Stomach (tissue), 19 donors: ENCODE data around the gene DEFB112. TPM values are rescaled to one million over a fixed set of nuclear protein-coding genes. Genes with fewer than 3 reads are reported as not detected.

Experiments used
- DNase-seq, 2 donors: peaks; one replicate each; pipeline versions ENCODE4 v3.0.0 to v3.0.0-alpha.2; 2013 to 2019
- H3K27ac ChIP-seq, 5 donors: fragments of 200-600 bp in 4 of 5; sonication (generic) in 4 of 5; one replicate each; pipeline ENCODE4 v1.5.1; 2013 to 2019; ENCODE audit warnings: mild to moderate bottlenecking in 1 of 5, moderate library complexity in 1 of 5
- H3K27me3 ChIP-seq, 3 donors: fragments of 200-600 bp; sonication (generic); one replicate each; pipeline ENCODE4 v1.5.1; 2017 to 2019; ENCODE audit warnings: mixed run types in 1 of 3
- H3K36me3 ChIP-seq, 4 donors: fragments of 200-600 bp; sonication (generic); 1 replicate in 3 of 4; 2 replicates in 1 of 4; pipeline ENCODE4 v1.5.1; 2016 to 2019
- H3K4me1 ChIP-seq, 4 donors: fragments of 200-600 bp; sonication (generic); one replicate each; pipeline ENCODE4 v1.5.1; 2016 to 2019
- H3K4me3 ChIP-seq, 4 donors: fragments of 200-600 bp; sonication (generic) in 3 of 4; one replicate each; pipeline ENCODE4 v1.5.1; 2016 to 2019; ENCODE audit warnings: mild to moderate bottlenecking in 1 of 4
- H3K9me3 ChIP-seq, 4 donors: fragments of 200-600 bp; sonication (generic); one replicate each; pipeline ENCODE4 v1.5.1; 2016 to 2019
- EP300 ChIP-seq: sonication (generic); formaldehyde crosslinking; IDR thresholded peaks from one replicate; pipeline ENCODE4 v1.6.1; 2017; ENCODE audit warnings: antibody characterized with exemption
- POLR2A ChIP-seq, 4 donors: fragments of 450-650 bp; IDR thresholded peaks; one replicate each; pipeline ENCODE4 v1.6.1; 2016; ENCODE audit warnings: antibody characterized with exemption in 4 of 4, control low read depth in 2 of 4, mild to moderate bottlenecking in 1 of 4, moderate library complexity in 1 of 4
- POLR2AphosphoS5 ChIP-seq, 3 donors: sonication (generic); formaldehyde crosslinking; IDR thresholded peaks; one replicate each; pipeline ENCODE4 v1.6.1; 2016; ENCODE audit warnings: antibody characterized with exemption in 3 of 3
- WGBS, 5 donors: extraction: QIAGEN DNeasy Blood & Tissue Kit in 3 of 5; methylation state at CpG; one replicate each; pipeline versions ENCODE4 v1.1.5 to v1.1.7; 2013 to 2018; 5-methylcytosine and 5-hydroxymethylcytosine counted together
- intact Hi-C: fragments of 100-400 bp; cut with DNase I; formaldehyde crosslinking; loops from one replicate; pipeline ENCODE4 v1.15.1; 2023; ENCODE audit warnings: low total_unique reads
- long read RNA-seq, 10 donors: transcript quantifications; one replicate each; lab custom pipeline, GENCODE V29; 2026
- polyA plus RNA-seq, 3 donors: library from polyadenylated mRNA; stranded (reverse); fragments of 200-250 nt; gene quantifications; one replicate each; pipeline ENCODE4 v1.2.3, GENCODE V29; 2013
- total RNA-seq, 5 donors: library from RNA; depleted of rRNA; stranded (reverse); fragments of >200 nt; gene quantifications; one replicate each; pipeline versions ENCODE4 v1.1.0 to v1.2.3, GENCODE V29; 2014 to 2016
- TF ChIP-seq, protein P1 (sequence below), 7 experiments: fragments of 450-650 bp in 4 of 7; fragments of 200-600 bp in 3 of 7; sonication (generic) in 3 of 7; IDR thresholded peaks; one replicate each; pipeline ENCODE4 v1.5.1; 2016 to 2019; ENCODE audit warnings: antibody characterized with exemption in 7 of 7, control low read depth in 2 of 7, mild to moderate bottlenecking in 1 of 7
- donor health status: healthy with polysubstance abuse.
- donor health status: Bipolar disorder and iron deficiency.
- donor health status: healthy.

DEFB112 gene, protein sequence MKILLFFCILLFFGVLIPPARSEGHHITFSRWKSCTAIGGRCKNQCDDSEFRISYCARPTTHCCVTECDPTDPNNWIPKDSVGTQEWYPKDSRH
- not detected for total RNA-seq
- polyA plus RNA-seq = not detected
- long read RNA-seq, donor 1 = 0 reads
- long read RNA-seq, donor 2 = 0 reads
- long read RNA-seq, donor 3 = 0 reads
- long read RNA-seq, donor 4 = 0 reads
- long read RNA-seq, donor 5 = 0 reads
- long read RNA-seq, donor 6 = 0 reads
- long read RNA-seq, donor 7 = 0 reads
- long read RNA-seq, donor 8 = 0 reads
- long read RNA-seq, donor 9 = 0 reads
- long read RNA-seq, donor 10 = 0 reads

DNA sequence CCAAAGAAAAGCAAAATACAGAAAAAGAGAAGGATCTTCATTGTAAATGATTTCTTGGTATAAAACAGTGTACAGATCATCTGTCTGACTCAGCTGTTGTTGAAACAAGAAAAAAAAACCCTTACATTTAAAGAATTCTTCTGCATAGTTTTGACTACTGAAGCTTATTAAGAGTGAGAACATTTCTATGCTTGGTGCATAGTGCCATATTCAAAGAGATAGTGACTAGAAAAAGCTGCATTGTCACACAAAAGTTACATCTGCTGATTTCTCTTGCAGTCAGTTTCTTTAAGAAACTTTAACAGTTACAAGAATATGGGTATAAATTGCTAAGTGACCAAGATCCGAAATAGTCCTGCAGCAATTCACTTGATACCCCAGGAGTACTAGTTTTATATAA, at the start of gene DEFB112:
Gene DEFB112, minus strand, starts transcription at position 101 of the 400 bp plus-strand sequence. Its CDS starts 60 bp downstream, at position 41.
- H3K27me3 ChIP-seq = peaks cover 0 to 5% (median 0%) of the 10 kb centered on the region in 3 donors
- no peaks in the 10 kb centered on the region for H3K4me1 ChIP-seq
- DNase-seq = no peak
- H3K27ac ChIP-seq = no peak within 1 kb of the TSS
- H3K4me3 ChIP-seq = no peak within 1 kb of the TSS
- 63 to 84% (median 72%) methylated on average over 1 of the region's 1 CpG for WGBS, 5 donors
- TF ChIP-seq POLR2AphosphoS5 (IDR thresholded peaks at IDR 0.05) (no peak), EP300 (no peak), POLR2A (IDR thresholded peaks at IDR 0.05) (no peak)
- TF ChIP-seq, protein P1, sequence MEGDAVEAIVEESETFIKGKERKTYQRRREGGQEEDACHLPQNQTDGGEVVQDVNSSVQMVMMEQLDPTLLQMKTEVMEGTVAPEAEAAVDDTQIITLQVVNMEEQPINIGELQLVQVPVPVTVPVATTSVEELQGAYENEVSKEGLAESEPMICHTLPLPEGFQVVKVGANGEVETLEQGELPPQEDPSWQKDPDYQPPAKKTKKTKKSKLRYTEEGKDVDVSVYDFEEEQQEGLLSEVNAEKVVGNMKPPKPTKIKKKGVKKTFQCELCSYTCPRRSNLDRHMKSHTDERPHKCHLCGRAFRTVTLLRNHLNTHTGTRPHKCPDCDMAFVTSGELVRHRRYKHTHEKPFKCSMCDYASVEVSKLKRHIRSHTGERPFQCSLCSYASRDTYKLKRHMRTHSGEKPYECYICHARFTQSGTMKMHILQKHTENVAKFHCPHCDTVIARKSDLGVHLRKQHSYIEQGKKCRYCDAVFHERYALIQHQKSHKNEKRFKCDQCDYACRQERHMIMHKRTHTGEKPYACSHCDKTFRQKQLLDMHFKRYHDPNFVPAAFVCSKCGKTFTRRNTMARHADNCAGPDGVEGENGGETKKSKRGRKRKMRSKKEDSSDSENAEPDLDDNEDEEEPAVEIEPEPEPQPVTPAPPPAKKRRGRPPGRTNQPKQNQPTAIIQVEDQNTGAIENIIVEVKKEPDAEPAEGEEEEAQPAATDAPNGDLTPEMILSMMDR (IDR thresholded peaks at IDR 0.05) = no peak
- H3K9me3 ChIP-seq = no peaks in the 10 kb centered on the region
- no peaks in the 10 kb centered on the region for H3K36me3 ChIP-seq
- intact Hi-C loops = no loop called here

- H3K27me3 ChIP-seq = peaks cover 0 to under 1% (median 0%) of the 10 kb centered on the region in 3 donors
- no peaks in the 10 kb centered on the region for H3K9me3 ChIP-seq
- DNase-seq = no peak
- H3K4me3 ChIP-seq = no peak overlapping the region
- 36 to 55% (median 44%) methylated on average over 2 of the region's 2 CpGs for WGBS, 5 donors
- intact Hi-C loops = no loop called here
- TF ChIP-seq EP300 (no peak), POLR2AphosphoS5 (IDR thresholded peaks at IDR 0.05) (no peak), POLR2A (IDR thresholded peaks at IDR 0.05) (no peak)
- TF ChIP-seq, protein P1 (IDR thresholded peaks at IDR 0.05) = no peak
- H3K36me3 ChIP-seq = no peaks in the 10 kb centered on the region
- no peak overlapping the region for H3K27ac ChIP-seq
- H3K4me1 ChIP-seq = no peaks in the 10 kb centered on the region
Observed at GRCh38 chr6:50098641-50098993, 48.9 kb upstream of the DEFB112 start.

DNA sequence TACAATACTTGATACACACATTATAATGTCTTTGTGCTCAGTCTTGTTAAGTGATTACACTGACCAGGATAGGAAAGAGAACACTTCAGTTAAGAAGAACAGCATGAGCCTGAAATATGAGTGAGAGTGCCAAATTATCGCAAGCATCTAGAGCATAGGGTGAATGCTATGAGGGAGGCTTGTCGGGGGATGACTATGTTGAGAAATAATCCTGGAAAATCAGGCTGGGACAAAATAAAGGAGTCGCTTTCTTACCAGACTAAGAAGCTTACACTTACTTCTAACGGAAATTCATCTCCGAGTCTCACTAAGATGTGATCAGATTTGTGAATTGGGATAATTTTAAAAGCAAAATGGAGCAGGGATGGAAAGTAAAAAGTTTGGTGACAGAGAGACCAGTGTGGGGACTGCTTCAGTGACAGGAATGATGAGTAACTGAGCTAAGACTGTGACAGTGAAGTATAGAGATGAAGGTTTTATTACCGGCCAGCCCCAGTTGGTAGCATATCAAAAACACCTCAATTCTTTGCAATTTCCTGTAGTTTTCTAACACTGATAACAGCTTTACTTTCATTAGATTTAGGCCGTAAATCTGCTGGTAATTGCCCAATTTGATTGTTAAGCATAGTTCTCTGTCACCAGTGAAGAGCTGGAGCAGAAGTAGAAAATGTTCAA, 48.4 kb upstream of the DEFB112 start:
- no peaks in the 10 kb centered on the region for H3K4me1 ChIP-seq
- TF ChIP-seq EP300 = no peak
- TF ChIP-seq POLR2AphosphoS5 (IDR thresholded peaks at IDR 0.05) = no peak
- no peak for TF ChIP-seq POLR2A (IDR thresholded peaks at IDR 0.05)
- TF ChIP-seq, protein P1 (IDR thresholded peaks at IDR 0.05) = no peak
- H3K36me3 ChIP-seq = no peaks in the 10 kb centered on the region
- WGBS, 5 donors = 72 to 83% (median 76%) methylated on average over 7 of the region's 7 CpGs
- H3K27ac ChIP-seq = no peak overlapping the region
- H3K4me3 ChIP-seq = no peak overlapping the region
- DNase-seq = no peak
- intact Hi-C loops = no loop called here
- H3K9me3 ChIP-seq = no peaks in the 10 kb centered on the region
- peaks cover 0 to 4% (median 0%) of the 10 kb centered on the region in 3 donors for H3K27me3 ChIP-seq

DNA sequence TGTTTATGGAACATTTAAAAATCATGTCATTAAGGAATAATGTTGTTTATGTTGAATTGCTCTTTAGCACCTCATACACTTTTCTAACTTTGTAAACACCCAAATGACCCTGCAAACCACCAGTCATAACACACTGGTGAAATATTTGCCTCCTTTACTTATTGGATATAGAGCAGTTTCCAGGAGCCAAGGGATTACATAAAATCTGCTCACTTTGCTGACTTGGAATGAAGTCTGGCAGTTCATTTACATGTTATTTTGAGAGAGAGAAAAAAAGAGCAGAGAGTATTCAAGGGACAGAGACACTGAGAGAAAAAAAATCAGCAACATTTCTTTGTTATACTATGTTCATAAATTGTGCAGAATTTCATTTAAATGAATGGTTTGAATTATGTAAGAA, 46.6 kb upstream of the DEFB112 start:
- Histone ChIP-seq H3K27me3 (peaks cover 0 to 4% (median 0%) of the 10 kb centered on the region in 3 donors), H3K4me1 (no peaks in the 10 kb centered on the region), H3K27ac (no peak overlapping the region), H3K36me3 (no peaks in the 10 kb centered on the region), H3K9me3 (no peaks in the 10 kb centered on the region), H3K4me3 (no peak overlapping the region)
- intact Hi-C loops = no loop called here
- no peak for DNase-seq
- TF ChIP-seq EP300 (no peak), POLR2A (IDR thresholded peaks at IDR 0.05) (no peak), POLR2AphosphoS5 (IDR thresholded peaks at IDR 0.05) (no peak)
- TF ChIP-seq, protein P1 (IDR thresholded peaks at IDR 0.05) = no peak
